ENCODE results near the gene GET4.

GET4 gene

DNA sequence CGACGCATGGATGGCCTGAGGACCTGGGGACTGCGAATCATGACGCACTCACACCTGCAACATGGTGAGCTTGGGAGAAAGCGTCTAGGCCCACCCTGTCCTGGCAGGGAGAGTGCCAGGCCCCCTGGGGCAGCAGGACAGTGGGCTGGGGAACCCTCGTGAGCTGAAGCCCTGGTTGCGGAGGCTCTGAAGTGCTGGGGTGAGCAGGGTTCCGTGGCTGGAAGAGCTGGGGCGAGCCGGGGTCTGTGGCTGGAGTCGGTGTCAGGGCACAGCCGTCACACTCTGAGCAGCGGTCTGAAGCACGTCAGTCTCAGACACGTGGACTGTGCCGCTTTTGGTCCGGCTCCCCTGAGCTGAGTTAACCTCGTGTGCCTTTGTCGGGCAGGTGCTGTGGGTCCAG lies 39.4 kb upstream of the GET4 start:
- ChIA-PET CTCF (interaction anchor here (1.0 kb wide), 1 partner anchor 11 kb away, joined by 4 read pairs; no protein-coding TSS in a partner anchor), POLR2A (no interaction called here)
- DNase-seq (ENCODE audit: extremely low spot score) = no peak
- TF ChIP-seq ARNT (IDR thresholded peaks at IDR 0.05) (no peak), HDGF (IDR thresholded peaks at IDR 0.05; ENCODE audit: borderline replicate concordance) (no peak), SUZ12 (IDR thresholded peaks at IDR 0.05) (no peak), CTBP1 (IDR thresholded peaks at IDR 0.05; ENCODE audit: borderline replicate concordance) (no peak), BHLHE40 (IDR thresholded peaks at IDR 0.05; ENCODE audit: borderline replicate concordance) (no peak), NFRKB (IDR thresholded peaks at IDR 0.05) (no peak), TARDBP (IDR thresholded peaks at IDR 0.05) (no peak), PKNOX1 (IDR thresholded peaks at IDR 0.05) (no peak), FOXA1 (IDR thresholded peaks at IDR 0.05) (no peak), FOXK2 (IDR thresholded peaks at IDR 0.05) (no peak), SP1 (IDR thresholded peaks at IDR 0.05) (no peak), LEF1 (IDR thresholded peaks at IDR 0.05; ENCODE audit: borderline replicate concordance) (no peak)

DNA sequence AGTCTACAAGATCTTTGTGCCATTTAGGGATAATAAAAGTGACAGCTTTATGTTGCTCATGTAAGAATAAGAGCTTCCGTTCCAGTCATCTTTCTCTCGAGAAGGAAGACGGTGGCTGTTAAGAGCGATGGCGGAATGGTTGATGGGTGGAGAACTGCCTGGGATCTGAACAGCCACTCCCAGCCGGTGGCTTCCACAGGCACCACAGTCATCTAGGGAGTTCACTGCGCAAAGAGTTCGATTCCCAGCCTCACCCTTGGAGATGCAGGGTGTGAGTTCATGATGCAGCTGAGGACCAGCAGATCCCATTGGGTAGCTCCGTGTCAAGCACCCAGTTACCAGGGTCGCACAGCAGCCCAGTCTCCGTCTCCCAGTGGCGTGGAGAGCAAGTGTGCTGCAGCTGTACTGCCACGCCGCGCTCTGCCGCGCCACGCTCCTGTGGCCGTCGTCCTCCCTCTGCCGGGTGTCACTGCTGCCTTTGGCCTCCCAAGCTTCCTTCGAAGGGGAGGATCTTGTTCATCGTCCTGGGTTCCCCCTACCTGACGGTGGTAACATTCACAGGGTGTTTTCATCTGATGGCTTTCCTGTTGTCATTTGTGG lies 36.3 kb upstream of the GET4 start:
- DNase-seq (ENCODE audit: extremely low spot score) = no peak
- CTCF ChIA-PET = no interaction called here
- POLR2A ChIA-PET = no interaction called here
- TF ChIP-seq ELF4 (IDR thresholded peaks at IDR 0.05) (no peak), SUZ12 (IDR thresholded peaks at IDR 0.05) (no peak), NFRKB (IDR thresholded peaks at IDR 0.05) (no peak)

DNA sequence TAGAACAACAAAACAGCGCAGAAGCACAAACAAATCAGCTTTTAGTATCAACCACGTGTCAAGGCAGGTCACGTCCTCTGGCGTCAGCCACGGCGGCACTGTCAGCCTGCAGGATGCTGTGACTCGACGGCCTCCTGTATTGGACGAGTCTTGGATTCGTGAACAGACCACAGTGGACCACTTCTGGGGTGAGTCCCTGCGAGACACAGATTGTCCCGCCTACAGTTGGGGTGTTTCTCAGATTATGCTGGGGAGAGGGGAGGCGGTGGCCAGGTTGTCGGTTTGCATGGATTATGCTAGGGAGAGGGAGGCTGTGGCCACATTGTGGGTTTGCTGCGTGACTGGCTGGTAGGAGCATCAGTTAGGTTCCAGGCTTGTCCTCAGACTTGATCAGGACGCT lies 34.4 kb upstream of the GET4 start:
- no peak for TF ChIP-seq HDGF (IDR thresholded peaks at IDR 0.05; ENCODE audit: borderline replicate concordance)
- no peak for TF ChIP-seq ARNT (IDR thresholded peaks at IDR 0.05)
- TF ChIP-seq CTBP1 (IDR thresholded peaks at IDR 0.05; ENCODE audit: borderline replicate concordance) = no peak
- TF ChIP-seq SP1 (IDR thresholded peaks at IDR 0.05) = no peak
- TF ChIP-seq NFRKB (IDR thresholded peaks at IDR 0.05) = no peak
- TF ChIP-seq FOXM1 (IDR thresholded peaks at IDR 0.05; ENCODE audit: borderline replicate concordance) = no peak
- no peak for TF ChIP-seq ELF4 (IDR thresholded peaks at IDR 0.05)
- TF ChIP-seq PKNOX1 (IDR thresholded peaks at IDR 0.05) = no peak
- no peak for TF ChIP-seq FOXK2 (IDR thresholded peaks at IDR 0.05)
- DNase-seq (ENCODE audit: extremely low spot score) = no peak
- CTCF ChIA-PET = no interaction called here
- POLR2A ChIA-PET = no interaction called here

DNA sequence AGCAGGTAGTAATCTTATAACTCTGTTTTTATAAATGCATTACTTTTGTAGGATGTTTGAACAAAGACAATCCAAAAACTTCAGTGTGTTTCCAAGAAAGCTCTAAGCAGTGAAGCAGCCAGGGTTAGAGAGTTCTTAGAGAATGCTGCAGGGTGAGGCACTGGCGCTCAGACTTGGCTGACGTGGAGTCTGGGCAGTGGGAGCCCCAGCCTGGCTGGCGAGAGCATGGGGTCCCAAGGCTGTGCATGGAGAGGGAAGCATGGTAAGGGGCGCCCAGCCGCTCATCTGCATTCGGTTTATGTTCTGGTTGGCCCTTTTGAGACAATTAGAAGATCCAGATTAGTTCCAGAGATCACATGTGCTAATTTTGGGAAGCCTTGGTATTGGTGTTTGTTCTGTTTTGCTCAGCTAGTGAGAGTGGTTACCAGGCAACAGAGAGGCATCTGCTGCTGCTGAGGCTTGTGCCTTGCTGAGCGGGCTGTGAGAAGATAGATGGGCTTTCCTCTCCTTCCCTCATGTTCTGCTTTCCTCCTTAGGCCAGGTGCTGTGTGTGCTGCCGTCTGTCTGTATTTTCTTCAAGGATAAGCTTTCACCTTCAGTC lies 33.8 kb upstream of the GET4 start:
- DNase-seq (ENCODE audit: extremely low spot score) = no peak
- CTCF ChIA-PET = no interaction called here
- POLR2A ChIA-PET = no interaction called here
- TF ChIP-seq L3MBTL2 (conservative IDR thresholded peaks at IDR 0.05) (no peak), PKNOX1 (IDR thresholded peaks at IDR 0.05) (no peak), SUZ12 (IDR thresholded peaks at IDR 0.05) (no peak), CTBP1 (IDR thresholded peaks at IDR 0.05; ENCODE audit: borderline replicate concordance) (no peak), HDGF (IDR thresholded peaks at IDR 0.05; ENCODE audit: borderline replicate concordance) (no peak), SP1 (IDR thresholded peaks at IDR 0.05) (no peak), BHLHE40 (IDR thresholded peaks at IDR 0.05; ENCODE audit: borderline replicate concordance) (no peak), ARNT (IDR thresholded peaks at IDR 0.05) (no peak), NFRKB (IDR thresholded peaks at IDR 0.05) (no peak), FOXK2 (IDR thresholded peaks at IDR 0.05) (no peak), TARDBP (IDR thresholded peaks at IDR 0.05) (no peak), LEF1 (IDR thresholded peaks at IDR 0.05; ENCODE audit: borderline replicate concordance) (no peak), FOXM1 (IDR thresholded peaks at IDR 0.05; ENCODE audit: borderline replicate concordance) (no peak), ELF4 (IDR thresholded peaks at IDR 0.05) (no peak), FOXA1 (IDR thresholded peaks at IDR 0.05) (no peak), ZNF384 (IDR thresholded peaks at IDR 0.05) (no peak)

DNA sequence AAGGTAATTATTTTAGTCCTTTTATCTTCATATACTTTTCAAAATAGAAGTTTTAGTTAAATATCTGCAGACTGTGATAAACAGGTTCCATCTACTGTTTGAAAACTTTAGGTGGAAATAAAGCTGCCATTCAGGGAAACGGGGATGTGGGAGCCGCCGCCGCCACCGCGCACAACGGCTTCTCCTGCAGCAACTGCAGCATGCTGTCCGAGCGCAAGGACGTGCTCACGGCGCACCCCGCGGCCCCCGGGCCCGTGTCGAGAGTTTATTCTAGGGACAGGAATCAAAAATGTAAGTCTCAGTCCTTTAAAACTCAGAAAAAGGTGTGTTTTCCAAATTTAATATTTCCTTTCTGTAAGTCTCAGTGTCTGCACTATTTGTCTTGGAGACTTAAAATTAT lies 33.1 kb upstream of the GET4 start:
- ChIA-PET CTCF (no interaction called here), POLR2A (no interaction called here)

DNA sequence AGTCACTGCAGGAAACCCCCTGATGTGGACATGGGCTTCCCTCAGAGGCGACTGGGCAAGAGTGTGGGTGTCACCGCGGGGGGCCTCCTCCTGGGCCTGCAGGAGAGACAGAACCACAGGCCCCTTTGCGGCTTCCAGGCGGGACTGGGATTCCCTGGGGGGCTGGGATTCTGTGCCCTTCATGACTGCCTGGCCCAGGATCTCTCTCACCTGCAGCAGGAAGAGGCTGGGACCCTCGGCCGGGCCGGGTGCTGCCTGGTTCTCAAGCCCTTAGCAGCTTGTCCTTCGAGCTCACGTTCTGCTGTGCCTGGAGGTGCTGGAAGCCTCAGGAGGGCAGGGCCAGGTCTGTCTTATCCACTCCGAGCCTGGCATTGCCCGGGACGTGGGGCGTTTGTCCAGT lies 32.3 kb upstream of the GET4 start:
- POLR2A ChIA-PET = no interaction called here
- DNase-seq (ENCODE audit: extremely low spot score) = no peak
- TF ChIP-seq TARDBP (IDR thresholded peaks at IDR 0.05) = no peak
- TF ChIP-seq SP1 (IDR thresholded peaks at IDR 0.05) = no peak
- TF ChIP-seq PKNOX1 (IDR thresholded peaks at IDR 0.05) = no peak
- no peak for TF ChIP-seq FOXK2 (IDR thresholded peaks at IDR 0.05)
- TF ChIP-seq SUZ12 (IDR thresholded peaks at IDR 0.05) = no peak
- TF ChIP-seq FOXM1 (IDR thresholded peaks at IDR 0.05; ENCODE audit: borderline replicate concordance) = no peak
- no peak for TF ChIP-seq ARNT (IDR thresholded peaks at IDR 0.05)
- TF ChIP-seq ZNF384 (IDR thresholded peaks at IDR 0.05) = no peak
- no peak for TF ChIP-seq CTBP1 (IDR thresholded peaks at IDR 0.05; ENCODE audit: borderline replicate concordance)
- no peak for TF ChIP-seq ELF4 (IDR thresholded peaks at IDR 0.05)
- no peak for TF ChIP-seq L3MBTL2 (conservative IDR thresholded peaks at IDR 0.05)
- TF ChIP-seq LEF1 (IDR thresholded peaks at IDR 0.05; ENCODE audit: borderline replicate concordance) = no peak
- no peak for TF ChIP-seq HDGF (IDR thresholded peaks at IDR 0.05; ENCODE audit: borderline replicate concordance)
- CTCF ChIA-PET = no interaction called here

More for the DNA sequence above, 33.1 kb upstream of the GET4 start:
- no peak for DNase-seq (ENCODE audit: extremely low spot score)
- TF ChIP-seq SUZ12 (IDR thresholded peaks at IDR 0.05) (no peak), BHLHE40 (IDR thresholded peaks at IDR 0.05; ENCODE audit: borderline replicate concordance) (no peak), ZNF384 (IDR thresholded peaks at IDR 0.05) (no peak), L3MBTL2 (conservative IDR thresholded peaks at IDR 0.05) (no peak), SP1 (IDR thresholded peaks at IDR 0.05) (no peak), ARNT (IDR thresholded peaks at IDR 0.05) (no peak), CTBP1 (IDR thresholded peaks at IDR 0.05; ENCODE audit: borderline replicate concordance) (no peak)

All from HEK293T (cell line).